ENCODE data around the gene PNN.
"Not testable (repeated sequence)": the region's sequence is repeated elsewhere in the genome, so short reads cannot be mapped to it uniquely, and the experiment has no call there.

The PNN gene

GRCh38 chr14:39181026-39181692 lies 6.1 kb downstream of the PNN start:
- DNase-seq, result no peak

- no peak for DNase-seq
These were observed 6.6 kb downstream of the PNN start for GRCh38 chr14:39181693-39182047.

GRCh38 chr14:39182770-39183684 lies 8.0 kb downstream of the PNN start:
- no peak for DNase-seq

DNA sequence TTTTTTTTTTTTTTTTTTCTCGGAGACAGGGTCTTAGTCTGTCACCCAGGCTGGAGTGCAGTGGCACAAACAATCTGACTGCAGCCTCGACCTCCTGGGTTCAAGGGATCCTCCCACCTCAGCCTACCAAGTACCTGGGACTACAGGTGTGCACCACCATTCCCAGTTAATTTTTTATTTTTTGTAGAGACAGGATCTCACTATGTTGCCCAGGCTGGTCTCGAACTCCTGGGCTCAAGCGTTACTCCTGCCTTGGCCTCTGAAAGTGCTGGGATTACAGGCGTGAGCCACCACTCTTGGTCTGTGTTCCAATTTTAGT lies 8.6 kb downstream of the PNN start:
- not testable (repeated sequence) for DNase-seq

GRCh38 chr14:39184628-39185255 lies 9.7 kb downstream of the PNN start:
- DNase-seq, result no peak

DNA sequence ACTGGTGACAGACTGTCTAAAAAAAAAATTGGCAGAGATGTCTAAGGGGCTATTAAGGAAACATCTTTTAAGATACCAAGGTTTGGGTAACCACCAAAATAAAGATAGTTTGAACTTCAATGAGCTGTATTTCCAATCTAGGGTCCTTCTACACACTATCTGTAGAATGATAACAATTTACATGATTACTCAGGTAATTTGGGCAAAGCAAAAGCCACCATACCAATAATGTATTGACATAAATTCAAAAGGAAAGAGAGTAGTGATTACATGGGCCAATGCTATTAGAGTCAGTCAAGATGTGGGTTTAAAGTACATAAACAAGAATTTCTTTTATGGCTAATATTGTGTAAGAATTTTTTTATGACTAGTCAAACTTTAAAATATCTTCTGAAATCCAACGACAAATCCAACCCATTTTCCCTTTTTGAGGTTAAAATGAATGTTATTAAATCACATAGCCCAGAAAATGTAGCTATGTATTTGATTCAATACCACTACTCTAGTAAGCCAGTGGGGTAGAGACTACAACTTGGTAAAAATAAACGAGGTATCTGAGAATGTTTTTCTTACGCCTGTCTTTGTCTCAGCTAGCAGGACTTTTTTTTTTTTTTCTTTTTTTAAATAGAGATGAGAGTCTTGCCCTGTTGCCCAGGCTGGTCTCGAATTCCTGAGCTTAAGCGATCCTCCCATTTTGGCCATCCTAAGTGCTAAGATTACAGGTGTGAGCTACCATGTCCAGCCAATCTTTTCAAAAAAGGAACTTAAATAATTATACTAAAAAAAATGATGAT lies 10.4 kb downstream of the PNN start:
- DNase-seq, result no peak

DNA sequence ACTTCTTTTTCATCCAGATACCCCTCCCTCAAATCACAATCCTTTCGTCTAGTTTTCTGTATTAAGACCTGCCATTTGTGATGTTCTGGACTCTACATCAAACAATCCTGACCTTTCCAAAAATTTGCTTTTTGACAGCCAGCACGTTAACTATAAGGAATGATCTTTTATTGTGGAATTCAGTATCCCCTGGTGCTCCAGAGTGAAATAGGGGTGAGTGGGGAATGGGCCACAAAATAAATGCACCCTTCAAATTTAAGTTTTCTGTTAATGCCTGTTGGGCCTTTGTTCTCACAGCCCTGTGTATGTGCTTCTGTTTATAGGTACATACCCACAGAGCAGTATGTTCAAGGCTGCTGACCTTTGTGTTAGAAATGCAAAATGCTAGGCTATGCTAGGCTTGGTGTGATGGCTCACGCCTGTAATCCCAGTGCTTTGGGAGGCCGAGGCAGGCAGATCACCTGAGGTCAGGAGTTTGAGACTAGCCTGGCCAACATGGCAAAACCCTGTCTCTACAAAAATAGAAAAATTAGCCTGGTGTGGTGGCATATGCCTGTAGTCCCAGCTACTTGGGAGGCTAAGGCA lies 12.0 kb downstream of the PNN start:
- no peak for DNase-seq

GRCh38 chr14:39203659-39204606 lies 28.9 kb downstream of the PNN start:
- DNase-seq, result no peak

GRCh38 chr14:39207430-39207829 lies 32.4 kb downstream of the PNN start:
- DNase-seq, result not testable (repeated sequence)

- no peak for DNase-seq
These were observed 36.2 kb downstream of the PNN start for GRCh38 chr14:39211109-39211741.

DNA sequence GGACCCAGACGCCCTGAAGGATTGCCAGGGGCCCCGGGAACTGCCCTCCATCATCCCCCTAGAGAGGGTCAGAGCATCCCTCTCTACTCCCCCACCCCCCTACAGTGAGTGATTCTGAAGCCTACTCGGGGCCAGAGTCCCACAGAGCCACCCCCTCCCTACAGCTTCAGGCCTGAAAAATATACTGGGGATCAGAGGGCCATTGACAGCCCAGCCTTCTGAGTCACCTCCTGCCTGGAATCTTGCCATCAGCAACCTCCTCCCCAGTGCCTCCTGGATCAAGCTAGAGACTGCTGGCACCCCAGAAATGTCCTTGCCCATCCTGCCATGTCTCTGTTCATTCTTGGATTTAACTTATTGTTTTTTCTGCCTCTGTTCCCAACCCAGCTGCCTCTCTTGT lies 37.0 kb downstream of the PNN start:
- DNase-seq, result no peak

DNA sequence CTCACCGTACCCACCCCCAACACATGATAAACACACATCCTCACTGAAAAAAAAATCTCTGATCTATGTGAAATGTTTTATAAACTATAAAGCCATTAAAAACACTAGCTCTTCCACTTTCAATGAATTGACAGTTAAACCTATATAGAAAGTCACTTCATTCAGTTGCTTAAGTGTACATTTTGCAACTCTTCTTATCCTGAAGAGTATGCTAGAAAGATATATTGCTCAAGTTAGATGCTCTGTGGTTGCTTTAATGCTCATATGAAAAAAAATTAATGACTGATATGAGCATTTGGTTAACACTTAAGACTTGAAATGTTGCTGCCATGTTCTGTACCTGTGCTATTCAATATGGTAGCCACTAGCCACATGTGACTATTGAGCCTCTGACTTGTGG lies 37.6 kb downstream of the PNN start:
- DNase-seq, result no peak

DNA sequence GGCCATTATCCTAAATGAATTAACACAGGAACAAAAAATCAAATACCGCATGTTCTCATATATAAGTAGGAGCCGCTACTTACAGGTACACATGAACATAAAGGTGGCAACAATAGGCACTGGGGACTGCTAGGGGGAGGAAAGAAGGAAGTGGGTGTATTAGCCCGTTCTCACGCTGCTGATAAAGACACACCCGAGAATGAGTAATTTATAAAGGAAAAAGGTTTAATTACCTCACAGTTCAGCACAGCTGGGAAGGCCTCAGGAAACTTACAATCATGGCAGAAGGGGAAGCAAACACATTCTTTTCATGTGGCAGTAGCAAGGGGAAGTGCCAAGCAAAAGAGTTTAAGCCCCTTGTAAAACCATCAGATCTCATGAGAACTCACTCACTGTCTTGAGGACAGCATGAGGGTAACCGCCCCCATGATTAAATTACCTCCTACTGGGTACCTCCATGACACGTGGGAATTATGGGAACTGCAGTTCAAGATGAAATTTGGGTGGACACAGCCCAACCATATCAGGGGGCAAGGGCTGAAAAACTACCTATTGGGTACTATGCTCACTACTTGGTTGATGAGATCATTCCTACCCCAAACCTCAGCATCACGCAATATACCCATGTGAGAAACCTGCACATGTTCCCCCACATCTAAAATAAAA lies 42.3 kb downstream of the PNN start:
- DNase-seq, result no peak

GRCh38 chr14:39218171-39218769 lies 43.2 kb downstream of the PNN start:
- DNase-seq, result no peak

DNA sequence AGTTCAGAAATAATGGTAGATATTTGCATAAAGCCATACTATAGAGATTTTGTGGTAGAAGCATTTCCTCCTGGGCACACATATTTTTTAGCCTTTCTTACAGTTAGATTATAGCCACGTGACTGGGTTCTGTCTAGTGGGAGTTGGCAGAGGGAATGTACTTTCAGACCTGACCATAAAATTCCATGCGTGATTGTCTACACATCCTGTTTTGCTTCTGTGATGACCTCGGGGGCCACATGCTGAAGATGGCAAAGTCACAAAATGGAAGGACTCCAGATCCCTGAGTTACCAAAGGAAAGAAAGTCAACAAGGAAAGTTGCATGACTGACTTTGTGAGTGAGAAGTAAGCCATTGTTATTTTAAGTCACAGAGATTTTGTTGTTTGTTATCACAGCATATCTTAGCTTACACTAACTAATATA lies 44.0 kb downstream of the PNN start:
- DNase-seq, result no peak

GRCh38 chr14:39220473-39220872 lies 45.4 kb downstream of the PNN start:
- not testable (repeated sequence) for DNase-seq

DNA sequence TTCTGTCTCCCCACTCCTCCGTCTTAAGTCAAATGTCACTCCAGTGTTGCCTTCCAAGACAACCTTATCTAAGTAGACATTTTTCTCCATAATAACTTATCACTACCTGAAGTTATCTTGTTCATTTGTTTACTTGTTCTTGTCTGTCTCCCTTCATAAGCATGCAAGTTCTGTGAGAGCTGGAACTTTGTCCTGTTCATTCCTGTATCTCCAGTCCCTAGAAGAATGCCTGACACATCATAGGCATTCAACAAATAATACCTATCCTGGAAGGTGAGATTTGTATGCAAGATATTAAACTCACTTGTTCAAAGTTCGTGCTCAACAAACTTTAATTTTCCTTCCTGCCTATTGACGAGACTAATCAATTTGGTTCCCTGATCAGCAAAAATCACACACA lies 53.0 kb downstream of the PNN start:
- DNase-seq, result no peak

DNA sequence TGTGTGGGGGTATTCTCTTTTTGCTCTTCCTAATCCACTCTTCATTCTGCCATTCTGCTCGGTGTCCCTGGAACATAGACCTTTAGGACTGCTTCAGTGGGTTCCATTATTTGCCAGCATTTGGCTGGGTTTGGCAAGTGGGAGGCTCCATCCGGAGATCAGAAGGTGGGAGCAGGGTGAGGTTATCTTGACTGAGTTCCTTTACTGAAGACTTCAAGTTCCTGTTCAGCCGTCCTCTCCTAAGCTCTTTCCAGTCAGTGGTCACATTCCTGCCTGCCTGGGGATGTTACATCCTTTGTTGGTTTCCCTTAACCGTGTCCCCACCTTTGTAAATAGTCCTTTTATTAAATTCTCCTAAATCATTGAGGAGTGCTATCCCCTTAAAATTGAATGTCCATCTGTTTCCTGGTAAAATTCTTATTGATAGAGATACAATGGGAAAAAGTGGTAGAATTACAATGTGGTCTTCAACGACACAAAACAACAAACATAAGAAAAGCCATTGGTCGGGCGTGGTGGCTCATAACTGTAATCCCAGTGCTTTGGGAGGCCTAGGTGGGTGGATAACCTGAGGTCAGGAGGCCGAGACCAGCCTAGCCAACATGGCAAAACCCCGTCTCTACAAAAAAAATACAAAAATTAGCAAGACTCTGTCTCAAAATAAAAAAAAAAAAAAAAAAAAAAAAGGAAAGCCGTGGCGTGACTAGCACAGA lies 53.6 kb downstream of the PNN start:
- no peak for DNase-seq

- no peak for DNase-seq
These were observed 54.1 kb downstream of the PNN start for GRCh38 chr14:39229222-39229543.

Data from NCI-H526 treated with DMSO at 0.1 percent for 48 hours (cell line).